H1 (cell line): ENCODE measurements around the gene HS6ST1. TPM values are rescaled to one million over a fixed set of nuclear protein-coding genes. Genes with fewer than 3 reads are reported as not detected.

Experiments used
- GTF2F1 ChIP-seq: IDR thresholded peaks from 2 replicates; pipeline ENCODE4 v1.6.1; 2012; ENCODE audit warnings: low read depth, low read length, improper control_type of control experiment, borderline replicate concordance
- RBBP5 ChIP-seq: IDR thresholded peaks from 2 replicates; pipeline ENCODE4 v1.7.1; 2012; ENCODE audit warnings: low read depth, mild to moderate bottlenecking, inconsistent platforms, low read length, moderate library complexity, borderline replicate concordance
- TAF1 ChIP-seq: IDR thresholded peaks from 2 replicates; pipeline ENCODE4 v1.6.1; 2011; ENCODE audit warnings: mild to moderate bottlenecking, low read depth, low read length
- polyA plus RNA-seq, 7 experiments: library from polyadenylated mRNA; depleted of rRNA in 3 of 7; stranded (reverse) in 5 of 7; unstranded in 2 of 7; fragments of >200 nt in 5 of 7; fragments of 200-250 nt in 2 of 7; gene quantifications; 1 replicate in 5 of 7; 2 replicates in 1 of 7; 4 replicates in 1 of 7; pipeline versions ENCODE4 v1.2.1 to v1.2.3, GENCODE V29; 2011 to 2013; ENCODE audit warnings: missing spikeins in 2 of 7, mixed read lengths in 2 of 7
- total RNA-seq: library from RNA; stranded (reverse); fragmentation: NEBNext Ultra II Directional; extraction: Animal tissue kit (Norgen Biotek cat#: 25700); gene quantifications from 2 replicates; pipeline ENCODE4 v1.2.1, GENCODE V29; 2021

The HS6ST1 gene
- total and polyA plus RNA-seq, 2 of the 8 experiments (the other 6 are each of a cell fraction or from before 2014, with no cell fraction given), result 37.4 to 74.6 TPM

DNA sequence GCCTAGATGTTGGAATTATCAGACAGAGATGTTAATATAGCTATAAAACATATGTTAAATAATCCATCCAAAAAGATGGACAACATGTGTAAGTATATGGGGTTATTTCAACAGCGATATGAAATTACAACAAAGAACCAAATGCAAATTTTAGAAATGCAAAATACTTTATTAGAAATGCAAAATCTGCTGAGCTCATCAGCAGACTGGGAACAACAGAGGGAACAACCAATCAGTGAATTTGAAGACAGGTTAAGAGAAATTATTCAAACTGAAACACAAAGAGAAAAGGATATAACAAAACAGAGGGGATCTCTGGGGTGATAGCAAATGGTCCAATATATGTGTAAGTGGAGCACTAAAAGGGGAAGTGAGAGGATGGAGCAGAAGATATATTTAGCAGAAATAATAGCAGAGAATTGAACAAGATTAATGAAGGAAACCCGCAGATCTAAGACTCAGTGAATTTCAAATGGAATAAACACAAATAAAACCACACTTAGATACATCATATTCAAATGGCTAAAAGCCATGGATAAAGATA, 13.5 kb upstream of the HS6ST1 start (continued):
- no peak for TF ChIP-seq RBBP5
- no peak for TF ChIP-seq GTF2F1
- TF ChIP-seq TAF1, result no peak
